Loucy (cell line): ENCODE results near the gene CCL26.

Experiments
- H2AFZ ChIP-seq: fragments of 200-600 bp; sonication (generic); 2 replicates; pipeline ENCODE4 v1.6.0; 2016; ENCODE audit warnings: antibody characterized with exemption, mild to moderate bottlenecking, low read length, moderate library complexity
- H3F3A ChIP-seq: fragments of 200-600 bp; 2 replicates; pipeline ENCODE4 v1.6.0; 2016; ENCODE audit warnings: antibody characterized with exemption, low read depth, mild to moderate bottlenecking
- H3K27me3 ChIP-seq: fragments of 200-600 bp; sonication (generic); 2 replicates; pipeline ENCODE4 v1.6.1; 2014; ENCODE audit warnings: low read length, mild to moderate bottlenecking; ENCODE audit not compliant: insufficient read depth, poor library complexity, severe bottlenecking
- H3K36me3 ChIP-seq: fragments of 200-600 bp; sonication (generic); 2 replicates; pipeline ENCODE4 v1.6.1; 2016; ENCODE audit warnings: low read length; ENCODE audit not compliant: insufficient read depth
- H3K4me1 ChIP-seq: fragments of 200-600 bp; sonication (generic); 2 replicates; pipeline ENCODE4 v1.5.1; 2014; ENCODE audit warnings: low read length, mild to moderate bottlenecking; ENCODE audit not compliant: insufficient read depth, poor library complexity, severe bottlenecking
- H3K4me2 ChIP-seq: fragments of 200-600 bp; sonication (generic); 2 replicates; pipeline ENCODE4 v1.6.0; 2014; ENCODE audit warnings: antibody characterized with exemption, low read length, low read depth, mild to moderate bottlenecking; ENCODE audit not compliant: poor library complexity, severe bottlenecking
- H3K4me3 ChIP-seq: fragments of 200-600 bp; sonication (generic); 2 replicates; pipeline ENCODE4 v1.5.1; 2014; ENCODE audit warnings: low read length, mild to moderate bottlenecking, mixed read lengths; ENCODE audit not compliant: poor library complexity, severe bottlenecking
- H3K79me2 ChIP-seq: fragments of 200-600 bp; sonication (generic); 2 replicates; pipeline ENCODE4 v1.6.1; 2014; ENCODE audit warnings: low read length; ENCODE audit not compliant: insufficient read depth
- H3K9ac ChIP-seq: fragments of 200-600 bp; sonication (generic); 2 replicates; pipeline ENCODE4 v1.6.0; 2014; ENCODE audit warnings: mild to moderate bottlenecking, low read depth, low read length, moderate library complexity; ENCODE audit not compliant: poor library complexity, severe bottlenecking
- H3K9me2 ChIP-seq: fragments of 200-600 bp; sonication (generic); replicated peaks from 2 replicates; pipeline ENCODE4 v1.6.1; 2016; ENCODE audit warnings: low read depth, low read length, mixed read lengths
- H3K9me3 ChIP-seq: fragments of 200-600 bp; sonication (generic); 2 replicates; pipeline ENCODE4 v1.6.1; 2014; ENCODE audit warnings: mild to moderate bottlenecking, antibody characterized with exemption, low read length, low read depth; ENCODE audit not compliant: insufficient read depth
- H4K20me1 ChIP-seq: fragments of 200-600 bp; sonication (generic); 2 replicates; pipeline ENCODE4 v1.6.0; 2014; ENCODE audit warnings: antibody characterized with exemption, low read length, mild to moderate bottlenecking; ENCODE audit not compliant: insufficient read depth, poor library complexity, severe bottlenecking
- CTCF ChIP-seq: fragments of 200-600 bp; sonication (generic); conservative IDR thresholded peaks from 2 replicates; pipeline ENCODE4 v1.5.1; 2014; ENCODE audit warnings: mild to moderate bottlenecking, antibody characterized with exemption, low read length
- EZH2phosphoT487 ChIP-seq: fragments of 200-600 bp; IDR thresholded peaks from 2 replicates; pipeline ENCODE4 v1.6.1; 2018; ENCODE audit warnings: antibody characterized with exemption, mild to moderate bottlenecking, moderate library complexity, borderline replicate concordance

CCL26 gene

GRCh38 chr7:75802552-75802821 lies 30.5 kb upstream of the CCL26 start:
- Histone ChIP-seq H3K4me2 (no peak overlapping the region), H2AFZ (no peak overlapping the region), H3K9me3 (peaks cover 8% of the 10 kb centered on the region), H3K9me2 (no peaks in the 10 kb centered on the region), H3K4me3 (no peak overlapping the region), H3K79me2 (no peaks in the 10 kb centered on the region), H3K9ac (no peak overlapping the region), H4K20me1 (no peaks in the 10 kb centered on the region), H3F3A (no peaks in the 10 kb centered on the region), H3K4me1 (no peaks in the 10 kb centered on the region), H3K27me3 (no peaks in the 10 kb centered on the region), H3K36me3 (no peaks in the 10 kb centered on the region)
- no peak for TF ChIP-seq EZH2phosphoT487
- TF ChIP-seq CTCF = no peak

DNA sequence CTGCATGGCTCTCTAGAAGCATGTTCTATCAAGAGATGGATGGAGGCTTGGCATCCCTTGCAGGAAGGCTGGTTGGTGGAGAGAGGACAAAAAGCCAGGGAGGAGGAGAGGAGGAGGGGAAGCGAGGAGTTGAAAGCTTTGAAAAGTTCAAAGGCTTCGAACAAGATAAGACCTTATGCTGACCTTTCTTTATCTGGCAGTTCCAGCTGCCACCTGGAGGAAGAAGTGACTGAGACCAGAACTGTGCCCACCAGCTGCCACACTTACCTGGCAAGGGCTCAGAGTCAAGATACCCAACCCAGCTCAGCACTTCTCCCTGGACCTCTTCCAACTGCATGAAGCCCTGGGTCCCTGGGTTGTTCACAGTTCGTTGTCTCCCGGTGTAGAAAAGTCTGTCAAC lies 26.8 kb upstream of the CCL26 start:
- Histone ChIP-seq H3K9ac (no peak overlapping the region), H4K20me1 (no peaks in the 10 kb centered on the region), H3K9me3 (no peaks in the 10 kb centered on the region), H3K4me2 (no peak overlapping the region), H3K9me2 (no peaks in the 10 kb centered on the region), H3K4me1 (no peaks in the 10 kb centered on the region), H3K4me3 (no peak overlapping the region), H3K79me2 (no peaks in the 10 kb centered on the region), H2AFZ (no peak overlapping the region), H3K27me3 (no peaks in the 10 kb centered on the region), H3K36me3 (no peaks in the 10 kb centered on the region), H3F3A (no peaks in the 10 kb centered on the region)
- no peak for TF ChIP-seq EZH2phosphoT487
- no peak for TF ChIP-seq CTCF

- TF ChIP-seq EZH2phosphoT487 = no peak
- no peak for TF ChIP-seq CTCF
- Histone ChIP-seq H3K9me3 (no peaks in the 10 kb centered on the region), H3K9me2 (no peaks in the 10 kb centered on the region), H3K36me3 (no peaks in the 10 kb centered on the region), H4K20me1 (no peaks in the 10 kb centered on the region), H3K4me2 (no peak overlapping the region), H3F3A (no peaks in the 10 kb centered on the region), H3K4me3 (no peak overlapping the region), H3K27me3 (no peaks in the 10 kb centered on the region), H3K9ac (no peak overlapping the region), H2AFZ (no peak overlapping the region), H3K4me1 (no peaks in the 10 kb centered on the region), H3K79me2 (no peaks in the 10 kb centered on the region)
Measured at GRCh38 chr7:75796420-75796819, 24.4 kb upstream of the CCL26 start.
